Right lobe of liver (tissue), 6 donors: ENCODE measurements around the gene SETD5. TPM values are rescaled to one million over a fixed set of nuclear protein-coding genes. Genes with fewer than 3 reads are reported as not detected.

ENCODE experiments used
- ATAC-seq, 4 donors: fragments of 200-7000 bp; cut with Tn5 transposase; one replicate each; pipeline ENCODE4 v1.9.1; 2020; ENCODE audit warnings: mild to moderate bottlenecking in 4 of 4, moderate library complexity in 4 of 4
- DNase-seq, 3 donors: peaks; one replicate each; pipeline ENCODE4 v3.0.0-alpha.2; 2020
- H3K27ac ChIP-seq, 3 donors: fragments of 200-600 bp; one replicate each; pipeline ENCODE4 v1.8.0; 2022
- H3K27me3 ChIP-seq, 2 donors: fragments of 200-600 bp; one replicate each; pipeline ENCODE4 v1.8.0; 2022
- H3K36me3 ChIP-seq, 4 donors: fragments of 200-600 bp; sonication (generic) in 1 of 4; one replicate each; pipeline versions ENCODE4 v1.5.1 to v1.8.0; 2017 to 2022; ENCODE audit warnings: control low read depth in 1 of 4
- H3K4me1 ChIP-seq, 4 donors: fragments of 200-600 bp; sonication (generic) in 1 of 4; one replicate each; pipeline versions ENCODE4 v1.5.1 to v1.8.0; 2017 to 2022; ENCODE audit warnings: control low read depth in 1 of 4
- H3K4me3 ChIP-seq, 3 donors: fragments of 200-600 bp; one replicate each; pipeline ENCODE4 v1.8.0; 2022
- H3K9me3 ChIP-seq, 4 donors: fragments of 200-600 bp; sonication (generic) in 1 of 4; one replicate each; pipeline versions ENCODE4 v1.5.1 to v1.8.0; 2017 to 2022; ENCODE audit warnings: control low read depth in 1 of 4
- POLR2A ChIP-seq: fragments of 450-650 bp; IDR thresholded peaks from one replicate; pipeline ENCODE4 v1.6.1; 2017; ENCODE audit warnings: antibody characterized with exemption, mild to moderate bottlenecking
- WGBS: methylation state at CpG from one replicate; pipeline ENCODE4 v1.1.6; 2018; ENCODE audit warnings: low coverage, low lambda C conversion rate; ENCODE audit not compliant: insufficient coverage; ENCODE audit errors: missing lambda C conversion rate; 5-methylcytosine and 5-hydroxymethylcytosine counted together
- intact Hi-C, 2 donors: fragments of 100-400 bp; cut with DNase I; formaldehyde crosslinking; loops; one replicate each; pipeline versions ENCODE4 v1.11.2 to v1.14.1; 2022
- total RNA-seq, 6 experiments: library from RNA; depleted of rRNA in 2 of 6; stranded (reverse); fragments of >200 nt in 2 of 6; fragmentation: NEBNext Ultra II Directional in 3 of 6; extraction: Animal tissue kit (Norgen Biotek cat#: 25700) in 3 of 6; gene quantifications; one replicate each; pipeline versions ENCODE4 v1.1.0 to v1.2.4, GENCODE V29; 2016 to 2023
- TF ChIP-seq, protein P1 (sequence below), 4 donors: fragments of 200-600 bp in 3 of 4; fragments of 450-650 bp in 1 of 4; IDR thresholded peaks; one replicate each; pipeline versions ENCODE4 v1.5.1 to v1.8.0; 2016 to 2022; ENCODE audit warnings: antibody characterized with exemption in 4 of 4, mild to moderate bottlenecking in 2 of 4
- donor health status: DM: no; HTN: yes; CAD: no.
- donor health status: DM: no; HTN: no; CAD: no.
- donor health status: DM: no; HTN: no; CAD: no.
- donor health status: DM: no; HTN: yes; CAD: no.
- donor health status: DM: no; HTN: yes; CAD: no.

Gene SETD5
- total RNA-seq, 6 experiments from 2014 or later, result 38.7 to 71.4 (median 52.3) TPM

DNA sequence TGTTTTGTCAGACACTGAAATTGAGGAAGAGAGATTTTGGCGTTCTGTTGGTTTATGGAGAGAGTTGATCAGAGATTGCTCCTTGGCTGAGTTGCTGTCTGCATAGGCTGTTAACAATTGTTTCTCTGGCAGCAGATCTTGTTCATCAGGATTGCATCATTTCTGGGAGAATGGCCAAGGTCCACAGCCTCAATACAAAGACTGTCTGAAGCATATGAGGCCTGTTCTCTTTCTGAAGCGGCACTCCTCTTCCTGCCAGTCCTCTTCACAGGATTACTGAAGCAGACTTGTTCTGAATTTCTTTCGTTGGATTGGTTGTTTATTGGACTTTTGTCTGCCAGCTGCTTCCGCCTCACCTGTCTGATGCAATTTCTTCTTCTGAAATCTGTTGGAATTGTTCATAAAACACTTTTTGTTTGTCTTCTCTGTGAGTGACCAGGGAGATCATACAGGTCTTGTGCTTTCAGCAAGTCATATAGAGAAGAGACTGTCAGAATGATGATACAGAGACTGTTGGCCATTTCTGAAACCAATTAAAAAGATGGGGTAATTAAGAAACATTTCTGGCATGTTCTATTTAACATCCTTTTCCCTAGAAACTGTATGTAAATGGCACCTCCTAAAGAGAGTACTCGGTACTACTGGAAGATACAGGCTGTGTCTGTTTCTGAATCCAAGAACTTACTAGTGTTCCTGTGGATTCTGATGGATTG, 25.5 kb downstream of the SETD5 start:
- 8% methylated on average over 5 of the region's 5 CpGs for WGBS
- peak; percentile 50 to 92 (median 54) for DNase-seq
- Histone ChIP-seq H3K4me3 (peak overlapping the region in 1 of 3 donors; percentile 10), H3K27me3 (no peaks in the 10 kb centered on the region), H3K36me3 (peaks cover 0 to 14% (median 5%) of the 10 kb centered on the region in 4 donors), H3K27ac (peak overlapping the region; percentile 35 to 74 (median 60)), H3K9me3 (no peaks in the 10 kb centered on the region), H3K4me1 (peaks cover 0 to 84% (median 32%) of the 10 kb centered on the region in 4 donors)
- TF ChIP-seq POLR2A, result peak; percentile 74
- TF ChIP-seq, protein P1, sequence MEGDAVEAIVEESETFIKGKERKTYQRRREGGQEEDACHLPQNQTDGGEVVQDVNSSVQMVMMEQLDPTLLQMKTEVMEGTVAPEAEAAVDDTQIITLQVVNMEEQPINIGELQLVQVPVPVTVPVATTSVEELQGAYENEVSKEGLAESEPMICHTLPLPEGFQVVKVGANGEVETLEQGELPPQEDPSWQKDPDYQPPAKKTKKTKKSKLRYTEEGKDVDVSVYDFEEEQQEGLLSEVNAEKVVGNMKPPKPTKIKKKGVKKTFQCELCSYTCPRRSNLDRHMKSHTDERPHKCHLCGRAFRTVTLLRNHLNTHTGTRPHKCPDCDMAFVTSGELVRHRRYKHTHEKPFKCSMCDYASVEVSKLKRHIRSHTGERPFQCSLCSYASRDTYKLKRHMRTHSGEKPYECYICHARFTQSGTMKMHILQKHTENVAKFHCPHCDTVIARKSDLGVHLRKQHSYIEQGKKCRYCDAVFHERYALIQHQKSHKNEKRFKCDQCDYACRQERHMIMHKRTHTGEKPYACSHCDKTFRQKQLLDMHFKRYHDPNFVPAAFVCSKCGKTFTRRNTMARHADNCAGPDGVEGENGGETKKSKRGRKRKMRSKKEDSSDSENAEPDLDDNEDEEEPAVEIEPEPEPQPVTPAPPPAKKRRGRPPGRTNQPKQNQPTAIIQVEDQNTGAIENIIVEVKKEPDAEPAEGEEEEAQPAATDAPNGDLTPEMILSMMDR (IDR thresholded peaks at IDR 0.05), result peak; percentile 45 to 56 (median 48)
- intact Hi-C loops, result no loop called here
- peak; percentile 93 to 98 (median 96) for ATAC-seq

GRCh38 chr3:9428411-9428810, 31.0 kb downstream of the SETD5 start:
- no peaks in the 10 kb centered on the region for H3K9me3 ChIP-seq
- H3K27me3 ChIP-seq, result no peaks in the 10 kb centered on the region
- peaks cover 0 to 48% (median 15%) of the 10 kb centered on the region in 4 donors for H3K4me1 ChIP-seq
- ATAC-seq (peak; percentile 44 to 70 (median 64)), DNase-seq (no peak)
- peak overlapping the region in 1 of 3 donors; percentile 26 for H3K27ac ChIP-seq
- no peak overlapping the region for H3K4me3 ChIP-seq
- no peak for TF ChIP-seq POLR2A
- TF ChIP-seq, protein P1 (IDR thresholded peaks at IDR 0.05), result no peak
- H3K36me3 ChIP-seq, result peaks cover 0 to 61% (median 37%) of the 10 kb centered on the region in 4 donors
- intact Hi-C loops, result no loop called here

DNA sequence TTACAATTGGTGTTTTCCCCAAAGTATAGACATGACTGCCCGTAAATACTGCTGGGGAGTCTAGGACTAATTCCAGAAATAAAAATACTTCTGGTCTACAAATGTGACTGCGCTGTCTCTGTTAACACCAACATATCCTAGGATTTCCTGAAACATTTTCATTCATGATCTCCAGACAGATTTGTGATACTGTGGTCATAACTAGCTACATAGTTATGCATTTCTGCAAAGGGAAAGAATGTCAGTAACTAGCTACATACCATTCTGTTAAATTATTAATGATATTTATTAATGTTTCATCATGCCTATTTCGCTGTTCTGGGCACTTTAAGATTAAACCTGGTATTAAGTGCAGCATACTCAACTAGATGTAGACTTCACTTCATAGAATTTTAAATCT, 33.3 kb downstream of the SETD5 start:
- DNase-seq, result no peak
- intact Hi-C loops, result no loop called here
- ATAC-seq, result no peak
- WGBS, result 93% methylated on average over 3 of the region's 3 CpGs
- Histone ChIP-seq H3K27ac (no peak overlapping the region), H3K4me3 (no peak overlapping the region), H3K4me1 (peaks cover 0 to 25% (median 3%) of the 10 kb centered on the region in 4 donors), H3K36me3 (peaks cover 7 to 84% (median 55%) of the 10 kb centered on the region in 4 donors), H3K27me3 (no peaks in the 10 kb centered on the region), H3K9me3 (no peaks in the 10 kb centered on the region)
- TF ChIP-seq, protein P1 (IDR thresholded peaks at IDR 0.05), result no peak
- no peak for TF ChIP-seq POLR2A

DNA sequence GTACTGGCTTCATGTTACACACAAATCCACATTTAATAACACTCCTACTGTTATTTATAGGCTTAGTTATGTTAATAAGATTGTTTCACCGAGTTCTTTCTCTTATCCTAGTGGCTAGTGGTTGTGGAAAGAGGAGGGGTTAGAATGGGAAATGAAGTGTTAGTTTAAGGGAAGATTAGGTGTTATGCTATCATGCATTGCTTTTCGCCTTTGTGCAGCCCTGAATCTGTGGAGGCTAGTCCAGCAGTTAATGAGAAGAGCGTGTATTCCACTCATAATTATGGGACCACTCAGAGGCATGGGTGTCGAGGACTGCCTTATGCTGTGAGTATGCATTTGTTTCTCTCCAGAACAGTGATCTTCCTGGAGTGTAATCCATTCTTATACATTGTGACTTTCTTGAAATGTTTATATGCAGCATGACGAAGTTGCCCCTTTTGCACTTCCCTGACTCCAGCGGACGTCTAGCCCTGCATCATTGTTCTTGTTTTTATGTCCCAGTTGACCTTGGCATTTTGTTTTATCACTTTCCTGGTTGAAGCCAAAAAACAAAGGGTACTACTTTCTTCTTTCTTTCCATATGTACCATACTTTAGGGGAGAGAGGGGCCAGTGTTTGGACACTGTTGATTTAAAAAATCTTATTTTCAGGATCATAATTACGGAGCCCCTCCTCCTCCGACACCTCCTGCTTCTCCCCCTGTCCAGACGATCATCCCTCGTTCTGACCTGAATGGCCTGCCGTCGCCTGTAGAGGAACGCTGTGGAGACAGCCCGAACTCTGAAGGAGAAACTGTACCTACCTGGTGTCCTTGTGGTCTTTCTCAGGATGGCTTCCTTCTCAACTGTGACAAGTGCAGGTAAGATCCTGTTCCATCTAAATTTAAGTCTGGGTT, 36.5 kb downstream of the SETD5 start:
- H3K36me3 ChIP-seq, result peaks cover 15 to 99% (median 58%) of the 10 kb centered on the region in 4 donors
- H3K9me3 ChIP-seq, result no peaks in the 10 kb centered on the region
- no peak for TF ChIP-seq POLR2A
- TF ChIP-seq, protein P1 (IDR thresholded peaks at IDR 0.05), result no peak
- 82% methylated on average over 15 of the region's 15 CpGs for WGBS
- H3K27ac ChIP-seq, result no peak overlapping the region
- no peaks in the 10 kb centered on the region for H3K27me3 ChIP-seq
- H3K4me3 ChIP-seq, result no peak overlapping the region
- peaks cover 0 to 3% (median 1%) of the 10 kb centered on the region in 4 donors for H3K4me1 ChIP-seq
- intact Hi-C loops, result no loop called here
- no peak for ATAC-seq
- DNase-seq, result no peak
